ENCODE measurements around the gene TTC39B.

DNA sequence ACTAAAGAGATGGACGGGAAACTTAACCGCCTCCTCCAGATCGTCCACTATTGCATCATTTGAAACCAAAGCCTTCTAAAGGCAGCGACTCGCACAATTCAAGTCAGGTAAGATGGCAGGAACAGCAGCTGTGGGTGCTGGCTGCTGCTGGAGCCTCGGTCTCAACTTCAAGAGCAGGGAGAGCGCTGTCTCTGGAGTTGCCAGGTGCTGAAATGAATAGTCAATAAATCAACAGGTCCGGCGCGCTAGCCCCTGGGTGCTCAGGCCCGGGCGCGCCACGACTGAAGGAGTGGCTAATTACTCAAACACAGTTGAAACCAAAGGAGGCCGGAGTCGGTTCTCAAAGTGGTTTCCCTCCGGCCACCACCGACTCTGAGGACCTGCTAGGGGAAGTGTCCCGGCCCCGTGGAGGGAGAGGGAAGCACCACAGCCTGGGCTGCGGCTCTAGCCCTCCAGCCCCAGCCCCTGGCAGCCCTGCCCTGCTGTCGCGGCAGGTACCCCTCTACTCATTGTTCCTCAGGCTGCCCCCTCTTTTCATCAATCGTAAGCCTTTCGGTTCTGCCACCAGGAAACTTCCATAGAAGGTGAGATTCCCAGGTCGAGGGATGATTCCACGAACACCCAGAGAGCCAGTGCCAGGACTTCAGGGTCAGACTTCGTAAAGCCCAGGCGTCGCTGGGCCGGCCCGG, 804 bp downstream of the TTC39B start:
- TF ChIP-seq, protein P1, sequence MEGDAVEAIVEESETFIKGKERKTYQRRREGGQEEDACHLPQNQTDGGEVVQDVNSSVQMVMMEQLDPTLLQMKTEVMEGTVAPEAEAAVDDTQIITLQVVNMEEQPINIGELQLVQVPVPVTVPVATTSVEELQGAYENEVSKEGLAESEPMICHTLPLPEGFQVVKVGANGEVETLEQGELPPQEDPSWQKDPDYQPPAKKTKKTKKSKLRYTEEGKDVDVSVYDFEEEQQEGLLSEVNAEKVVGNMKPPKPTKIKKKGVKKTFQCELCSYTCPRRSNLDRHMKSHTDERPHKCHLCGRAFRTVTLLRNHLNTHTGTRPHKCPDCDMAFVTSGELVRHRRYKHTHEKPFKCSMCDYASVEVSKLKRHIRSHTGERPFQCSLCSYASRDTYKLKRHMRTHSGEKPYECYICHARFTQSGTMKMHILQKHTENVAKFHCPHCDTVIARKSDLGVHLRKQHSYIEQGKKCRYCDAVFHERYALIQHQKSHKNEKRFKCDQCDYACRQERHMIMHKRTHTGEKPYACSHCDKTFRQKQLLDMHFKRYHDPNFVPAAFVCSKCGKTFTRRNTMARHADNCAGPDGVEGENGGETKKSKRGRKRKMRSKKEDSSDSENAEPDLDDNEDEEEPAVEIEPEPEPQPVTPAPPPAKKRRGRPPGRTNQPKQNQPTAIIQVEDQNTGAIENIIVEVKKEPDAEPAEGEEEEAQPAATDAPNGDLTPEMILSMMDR (IDR thresholded peaks at IDR 0.05) = no peak
- TF ChIP-seq POLR2A (IDR thresholded peaks at IDR 0.05) = peak; percentile 49

Data from transverse colon (tissue), 3 donors.